ENCODE measurements around the gene ARL10.

DNA sequence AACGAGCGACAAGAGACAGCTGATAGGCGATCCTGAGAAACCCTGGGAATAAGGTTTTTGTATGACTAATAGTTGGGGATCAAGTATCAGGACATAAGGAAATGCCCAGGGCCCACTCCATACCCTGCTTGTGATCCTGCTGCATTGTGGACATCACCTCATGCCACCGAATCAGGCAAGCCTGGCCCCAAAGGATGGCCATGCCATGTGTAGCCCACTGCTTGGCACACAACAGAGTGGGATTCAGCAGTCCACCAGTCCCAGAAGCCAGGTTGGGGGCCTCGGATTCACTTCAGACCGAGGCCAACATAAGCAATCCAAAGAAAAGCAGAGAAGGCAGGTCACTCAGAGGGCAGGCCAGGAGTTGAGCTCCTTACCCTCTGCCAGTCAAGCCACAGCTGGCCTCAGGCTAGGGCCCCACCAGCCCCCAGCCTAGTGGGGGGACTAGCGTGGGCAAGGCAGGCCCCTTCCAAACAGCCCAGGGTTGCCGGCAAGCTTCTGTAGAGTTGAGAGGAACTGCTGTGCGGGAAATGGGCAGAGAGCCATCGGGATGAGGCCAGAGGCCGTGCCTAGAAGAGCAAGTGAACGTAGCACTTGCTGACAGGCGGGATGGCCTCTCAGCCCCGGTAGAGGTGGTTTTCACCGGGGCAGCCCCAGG lies 18.1 kb downstream of the ARL10 start:
- TF ChIP-seq, protein P1, sequence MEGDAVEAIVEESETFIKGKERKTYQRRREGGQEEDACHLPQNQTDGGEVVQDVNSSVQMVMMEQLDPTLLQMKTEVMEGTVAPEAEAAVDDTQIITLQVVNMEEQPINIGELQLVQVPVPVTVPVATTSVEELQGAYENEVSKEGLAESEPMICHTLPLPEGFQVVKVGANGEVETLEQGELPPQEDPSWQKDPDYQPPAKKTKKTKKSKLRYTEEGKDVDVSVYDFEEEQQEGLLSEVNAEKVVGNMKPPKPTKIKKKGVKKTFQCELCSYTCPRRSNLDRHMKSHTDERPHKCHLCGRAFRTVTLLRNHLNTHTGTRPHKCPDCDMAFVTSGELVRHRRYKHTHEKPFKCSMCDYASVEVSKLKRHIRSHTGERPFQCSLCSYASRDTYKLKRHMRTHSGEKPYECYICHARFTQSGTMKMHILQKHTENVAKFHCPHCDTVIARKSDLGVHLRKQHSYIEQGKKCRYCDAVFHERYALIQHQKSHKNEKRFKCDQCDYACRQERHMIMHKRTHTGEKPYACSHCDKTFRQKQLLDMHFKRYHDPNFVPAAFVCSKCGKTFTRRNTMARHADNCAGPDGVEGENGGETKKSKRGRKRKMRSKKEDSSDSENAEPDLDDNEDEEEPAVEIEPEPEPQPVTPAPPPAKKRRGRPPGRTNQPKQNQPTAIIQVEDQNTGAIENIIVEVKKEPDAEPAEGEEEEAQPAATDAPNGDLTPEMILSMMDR (optimal IDR thresholded peaks at IDR 0.05 in 1 of 3, IDR thresholded peaks at IDR 0.05 in 1 of 3, conservative IDR thresholded peaks at IDR 0.05 in 1 of 3; ENCODE audit: extremely low read depth in 1 of 3, insufficient read depth in 2 of 3, low read length in 3 of 3), result no peak
- TF ChIP-seq EZH2 (IDR thresholded peaks at IDR 0.05; ENCODE audit: low read length), result no peak

All from keratinocyte (primary cell).